ENCODE results near the gene MMS19.

MMS19 gene, protein sequence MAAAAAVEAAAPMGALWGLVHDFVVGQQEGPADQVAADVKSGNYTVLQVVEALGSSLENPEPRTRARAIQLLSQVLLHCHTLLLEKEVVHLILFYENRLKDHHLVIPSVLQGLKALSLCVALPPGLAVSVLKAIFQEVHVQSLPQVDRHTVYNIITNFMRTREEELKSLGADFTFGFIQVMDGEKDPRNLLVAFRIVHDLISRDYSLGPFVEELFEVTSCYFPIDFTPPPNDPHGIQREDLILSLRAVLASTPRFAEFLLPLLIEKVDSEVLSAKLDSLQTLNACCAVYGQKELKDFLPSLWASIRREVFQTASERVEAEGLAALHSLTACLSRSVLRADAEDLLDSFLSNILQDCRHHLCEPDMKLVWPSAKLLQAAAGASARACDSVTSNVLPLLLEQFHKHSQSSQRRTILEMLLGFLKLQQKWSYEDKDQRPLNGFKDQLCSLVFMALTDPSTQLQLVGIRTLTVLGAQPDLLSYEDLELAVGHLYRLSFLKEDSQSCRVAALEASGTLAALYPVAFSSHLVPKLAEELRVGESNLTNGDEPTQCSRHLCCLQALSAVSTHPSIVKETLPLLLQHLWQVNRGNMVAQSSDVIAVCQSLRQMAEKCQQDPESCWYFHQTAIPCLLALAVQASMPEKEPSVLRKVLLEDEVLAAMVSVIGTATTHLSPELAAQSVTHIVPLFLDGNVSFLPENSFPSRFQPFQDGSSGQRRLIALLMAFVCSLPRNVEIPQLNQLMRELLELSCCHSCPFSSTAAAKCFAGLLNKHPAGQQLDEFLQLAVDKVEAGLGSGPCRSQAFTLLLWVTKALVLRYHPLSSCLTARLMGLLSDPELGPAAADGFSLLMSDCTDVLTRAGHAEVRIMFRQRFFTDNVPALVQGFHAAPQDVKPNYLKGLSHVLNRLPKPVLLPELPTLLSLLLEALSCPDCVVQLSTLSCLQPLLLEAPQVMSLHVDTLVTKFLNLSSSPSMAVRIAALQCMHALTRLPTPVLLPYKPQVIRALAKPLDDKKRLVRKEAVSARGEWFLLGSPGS

GRCh38 chr10:97498076-97498840 lies at the start of gene MMS19:
TSS of gene MMS19 (minus strand) at chr10:97498422. CDS start at chr10:97498384, 38 bp downstream.
- Histone ChIP-seq H3K27ac (peak within 1 kb of the TSS; percentile 97), H3K9me3 (ENCODE audit: severe bottlenecking) (no peaks in the 10 kb centered on the region), H3K36me3 (peaks cover 7% of the 10 kb centered on the region), H3K4me3 (ENCODE audit: low read depth, low read length) (peak within 1 kb of the TSS; percentile 83), H3K27me3 (ENCODE audit: insufficient read depth, low read depth, severe bottlenecking) (peaks cover 12% of the 10 kb centered on the region)
- no peak for TF ChIP-seq CTCF (IDR thresholded peaks at IDR 0.05; ENCODE audit: low read depth, low read length)
- peak; percentile 99 for DNase-seq

DNA sequence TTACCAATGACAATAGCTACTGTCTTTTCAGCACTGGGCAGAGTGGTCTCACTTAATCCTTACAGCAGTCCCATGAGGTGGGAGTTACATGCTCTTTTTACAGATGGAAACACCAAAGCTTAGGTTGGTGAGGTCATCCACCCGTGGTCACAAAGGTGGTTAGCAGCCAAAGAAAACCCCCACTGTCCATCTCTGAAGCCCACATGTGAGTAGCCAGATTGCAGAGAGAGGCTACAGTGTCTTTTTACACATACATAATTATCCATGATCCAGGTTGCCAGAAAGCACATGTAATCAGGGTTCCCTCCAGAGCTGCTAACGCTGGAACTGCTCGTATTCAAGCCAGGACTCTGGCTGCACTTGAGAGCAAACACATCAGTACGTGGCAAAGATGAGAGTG lies 49.7 kb upstream of the MMS19 start:
- no peaks in the 10 kb centered on the region for H3K9me3 ChIP-seq (ENCODE audit: severe bottlenecking)
- no peak for DNase-seq
- TF ChIP-seq CTCF (IDR thresholded peaks at IDR 0.05; ENCODE audit: low read depth, low read length): no peak
- H3K27ac ChIP-seq: no peak overlapping the region; the same call in 1 of the 2 replicates
- H3K4me3 ChIP-seq (ENCODE audit: low read depth, low read length): no peak overlapping the region
- H3K27me3 ChIP-seq (ENCODE audit: insufficient read depth, low read depth, severe bottlenecking): no peaks in the 10 kb centered on the region
- no peaks in the 10 kb centered on the region for H3K36me3 ChIP-seq

DNA sequence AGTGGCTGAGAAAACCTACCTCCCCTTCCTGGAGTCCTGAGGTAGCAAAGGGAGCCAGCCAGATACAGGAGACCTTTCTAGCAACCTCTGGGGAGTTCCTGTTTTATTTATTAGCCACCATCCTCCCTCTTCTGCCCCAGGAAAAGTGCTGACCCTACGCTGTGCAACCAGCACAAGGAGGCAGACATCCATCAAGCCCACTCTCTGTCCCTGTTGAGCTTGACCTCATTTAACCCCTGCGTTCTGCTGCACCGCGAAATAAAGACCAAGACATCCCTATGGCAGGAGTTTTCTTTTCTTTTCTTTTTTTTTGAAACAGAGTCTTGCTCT lies 49.0 kb upstream of the MMS19 start:
- DNase-seq: no peak
- Histone ChIP-seq H3K9me3 (ENCODE audit: severe bottlenecking) (no peaks in the 10 kb centered on the region), H3K36me3 (no peaks in the 10 kb centered on the region), H3K4me3 (ENCODE audit: low read depth, low read length) (no peak overlapping the region), H3K27me3 (ENCODE audit: insufficient read depth, low read depth, severe bottlenecking) (no peaks in the 10 kb centered on the region), H3K27ac (peak overlapping the region; percentile 45)
- TF ChIP-seq CTCF (IDR thresholded peaks at IDR 0.05; ENCODE audit: low read depth, low read length): no peak

DNA sequence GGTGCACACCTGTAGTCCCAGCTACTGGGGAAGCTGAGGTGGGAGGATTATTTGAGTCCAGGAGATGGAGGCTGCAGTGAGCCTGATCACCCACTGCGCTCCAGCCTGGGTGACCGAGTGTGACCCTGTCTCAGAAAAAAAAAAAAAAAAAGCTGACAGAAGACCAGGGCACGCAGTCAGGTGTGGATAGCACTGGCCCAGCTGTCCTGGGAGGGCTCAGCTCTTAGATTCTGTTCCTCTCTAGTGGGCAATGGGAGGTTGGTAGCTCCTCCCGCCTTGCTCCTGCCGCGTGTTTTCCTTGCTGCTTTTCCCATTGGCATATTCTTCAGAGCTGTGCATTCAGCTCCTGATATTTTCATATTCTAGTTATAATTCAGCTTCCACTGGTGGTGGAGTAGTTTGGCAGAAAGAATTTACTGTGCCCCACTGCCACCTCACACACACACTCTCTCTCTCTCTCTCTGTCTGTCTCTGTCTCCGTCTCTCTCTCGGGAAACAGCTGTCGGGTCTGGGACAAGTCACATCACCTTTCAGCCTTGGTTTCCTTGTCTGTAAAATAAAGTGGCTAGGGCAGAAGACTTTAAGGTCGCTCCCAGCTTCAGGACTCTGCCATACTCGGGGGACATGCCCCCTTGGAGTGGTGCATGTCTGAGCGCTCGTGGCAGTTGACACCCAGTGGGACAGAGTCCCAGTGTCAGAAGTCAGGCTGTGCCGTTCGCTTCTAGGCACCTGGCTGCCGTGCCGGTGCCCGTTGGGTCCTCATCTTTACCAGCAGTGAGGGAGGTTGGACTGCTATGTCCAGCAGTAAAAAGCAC lies 48.4 kb upstream of the MMS19 start:
- Histone ChIP-seq H3K27me3 (ENCODE audit: insufficient read depth, low read depth, severe bottlenecking) (no peaks in the 10 kb centered on the region), H3K9me3 (ENCODE audit: severe bottlenecking) (no peaks in the 10 kb centered on the region), H3K27ac (peak overlapping the region; percentile 47), H3K4me3 (ENCODE audit: low read depth, low read length) (no peak overlapping the region), H3K36me3 (no peaks in the 10 kb centered on the region)
- DNase-seq: peak; percentile 53
- TF ChIP-seq CTCF (IDR thresholded peaks at IDR 0.05; ENCODE audit: low read depth, low read length): no peak

DNA sequence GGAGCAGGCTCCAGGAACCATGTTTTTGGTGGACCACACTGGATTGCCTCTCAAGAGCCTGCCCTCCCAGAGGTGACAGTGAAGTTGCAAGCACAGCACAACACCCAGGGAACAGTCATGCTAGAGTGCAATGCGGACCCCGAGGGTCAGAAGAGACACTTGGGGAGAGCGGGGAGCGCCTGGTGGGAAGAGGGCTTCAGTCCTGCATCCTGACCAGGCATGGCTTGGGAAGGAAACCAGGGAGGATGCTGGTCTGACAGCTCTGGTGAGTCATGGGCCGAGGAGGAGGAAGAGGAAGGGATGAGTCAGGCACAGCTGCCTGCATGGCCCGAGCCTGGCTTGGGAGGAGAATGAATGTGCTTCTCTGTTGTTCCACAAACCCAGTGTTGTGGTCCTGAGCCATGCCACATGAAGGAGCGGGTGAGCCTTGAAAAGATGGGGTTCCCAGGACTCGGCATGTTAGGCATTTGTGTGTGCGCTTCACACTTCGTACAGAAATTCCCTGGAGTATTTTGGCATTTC lies 44.9 kb upstream of the MMS19 start:
- H3K36me3 ChIP-seq: no peaks in the 10 kb centered on the region
- no peak for DNase-seq
- peak overlapping the region; percentile 83 for H3K27ac ChIP-seq
- TF ChIP-seq CTCF (IDR thresholded peaks at IDR 0.05; ENCODE audit: low read depth, low read length): no peak
- H3K4me3 ChIP-seq (ENCODE audit: low read depth, low read length): no peak overlapping the region
- H3K9me3 ChIP-seq (ENCODE audit: severe bottlenecking): no peaks in the 10 kb centered on the region
- H3K27me3 ChIP-seq (ENCODE audit: insufficient read depth, low read depth, severe bottlenecking): no peaks in the 10 kb centered on the region
